Activated CD8-positive, alpha-beta memory T cell treated with anti-CD3 and anti-CD28 coated beads, Interleukin-2, amount 10 ng/mL, durations not matched to agents 7 days and 5 days (primary cell): ENCODE measurements around the gene PODNL1. TPM values are rescaled to one million over a fixed set of nuclear protein-coding genes. Genes with fewer than 3 reads are reported as not detected.
A peak's percentile ranks its signal among the peaks of the same experiment; 100 is the strongest.

ENCODE experiments used
- ATAC-seq: fragments of 150-1000 bp; cut with Tn5 transposase; one replicate; pipeline ENCODE4 v1.10.0; 2021; ENCODE audit warnings: moderate library complexity
- CTCF ChIA-PET: fragments of 350-600 bp; sonication (Branson Sonifier 250); formaldehyde crosslinking; loops from one replicate; lab custom pipeline; 2021; ENCODE audit warnings: antibody characterized with exemption; lab: Charles Lee
- DNase-seq: peaks from one replicate; pipeline ENCODE4 v3.0.0-alpha.2; 2020
- H3K27ac Mint-ChIP-seq: one replicate; pipeline ENCODE4 v1.8.0; 2021; ENCODE audit warnings: mild to moderate bottlenecking, mixed read lengths
- H3K27me3 Mint-ChIP-seq: one replicate; pipeline ENCODE4 v1.8.0; 2021; ENCODE audit warnings: mixed read lengths
- H3K36me3 Mint-ChIP-seq: one replicate; pipeline ENCODE4 v1.8.0; 2021; ENCODE audit warnings: mild to moderate bottlenecking, mixed read lengths
- H3K4me1 Mint-ChIP-seq: one replicate; pipeline ENCODE4 v1.8.0; 2021; ENCODE audit warnings: mixed read lengths
- H3K4me3 Mint-ChIP-seq: one replicate; pipeline ENCODE4 v1.8.0; 2021; ENCODE audit warnings: mild to moderate bottlenecking, moderate library complexity, mixed read lengths
- H3K9me3 Mint-ChIP-seq: one replicate; pipeline ENCODE4 v1.8.0; 2022; ENCODE audit warnings: low read depth, mixed read lengths
- total RNA-seq, 2 experiments: library from RNA; stranded (reverse); gene quantifications; one replicate each; pipeline ENCODE4 v1.2.3, GENCODE V29; 2021

The PODNL1 gene
- total RNA-seq, 2 experiments from 2014 or later, result 0.29 to 0.47 TPM

DNA sequence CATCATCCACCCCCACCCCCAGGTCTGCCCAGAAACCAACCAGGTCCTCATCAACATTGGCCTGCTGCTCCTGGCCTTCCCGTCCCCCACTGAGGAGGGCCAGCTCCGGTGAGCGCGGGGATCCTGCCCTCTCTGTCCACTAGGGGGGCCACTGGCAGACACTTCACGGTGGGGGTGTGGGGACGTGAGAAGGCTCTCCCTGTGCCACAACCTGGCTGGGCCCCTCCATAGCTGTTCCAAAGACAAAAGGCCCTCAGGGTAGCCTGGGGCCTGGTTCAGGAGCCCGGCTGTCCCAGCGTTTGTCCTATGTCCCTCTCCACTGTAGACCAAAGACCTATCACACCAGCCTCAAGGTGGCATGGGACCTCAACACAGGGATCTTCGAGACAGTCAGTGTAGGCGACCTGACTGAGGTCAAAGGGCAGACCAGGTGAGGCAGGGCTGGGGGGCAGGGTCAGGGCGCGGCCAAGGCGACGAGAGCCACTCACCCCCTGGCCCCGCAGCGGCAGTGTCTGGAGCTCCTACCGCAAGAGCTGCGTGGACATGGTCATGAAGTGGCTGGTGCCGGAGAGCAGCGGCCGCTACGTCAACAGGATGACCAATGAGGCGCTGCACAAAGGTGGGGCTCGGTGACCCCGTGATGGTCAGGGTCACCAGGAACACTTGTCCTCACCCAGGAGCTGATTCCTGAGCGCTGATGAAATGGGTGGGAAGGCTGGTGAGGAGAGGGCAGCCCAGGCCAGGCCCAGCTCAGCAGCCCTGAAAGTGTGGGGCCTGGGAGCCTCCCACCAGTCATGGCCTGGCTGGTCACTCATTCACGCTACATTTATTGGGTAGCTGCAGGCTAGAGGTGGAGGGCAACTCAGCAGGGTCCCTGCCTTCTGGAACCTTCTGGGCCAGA lies 22.0 kb upstream of the PODNL1 start:
- DNase-seq (no peak), ATAC-seq (peak; percentile 55)
- CTCF ChIA-PET, result interaction anchor here (0.6 to 1.6 kb wide), 2 partner anchors 51 to 71 kb away, joined by 4 to 5 read pairs; partner anchors contain the start of gene IL27RA
- H3K4me1 Mint-ChIP-seq, result peaks cover 2% of the 10 kb centered on the region
- H3K9me3 Mint-ChIP-seq, result no peaks in the 10 kb centered on the region
- H3K27me3 Mint-ChIP-seq, result no peaks in the 10 kb centered on the region
- H3K27ac Mint-ChIP-seq, result no peak overlapping the region
- no peak overlapping the region for H3K4me3 Mint-ChIP-seq
- peaks cover 19% of the 10 kb centered on the region for H3K36me3 Mint-ChIP-seq

GRCh38 chr19:13959141-13959961 lies 21.1 kb upstream of the PODNL1 start:
- H3K27me3 Mint-ChIP-seq, result no peaks in the 10 kb centered on the region
- H3K9me3 Mint-ChIP-seq, result no peaks in the 10 kb centered on the region
- H3K4me1 Mint-ChIP-seq, result peaks cover 6% of the 10 kb centered on the region
- H3K4me3 Mint-ChIP-seq, result no peak overlapping the region
- DNase-seq, result no peak
- H3K36me3 Mint-ChIP-seq, result peaks cover 22% of the 10 kb centered on the region
- ATAC-seq, result no peak
- CTCF ChIA-PET, result interaction anchor here (0.6 to 1.6 kb wide), 2 partner anchors 51 to 72 kb away, joined by 4 to 5 read pairs; partner anchors contain the start of gene IL27RA
- H3K27ac Mint-ChIP-seq, result no peak overlapping the region

DNA sequence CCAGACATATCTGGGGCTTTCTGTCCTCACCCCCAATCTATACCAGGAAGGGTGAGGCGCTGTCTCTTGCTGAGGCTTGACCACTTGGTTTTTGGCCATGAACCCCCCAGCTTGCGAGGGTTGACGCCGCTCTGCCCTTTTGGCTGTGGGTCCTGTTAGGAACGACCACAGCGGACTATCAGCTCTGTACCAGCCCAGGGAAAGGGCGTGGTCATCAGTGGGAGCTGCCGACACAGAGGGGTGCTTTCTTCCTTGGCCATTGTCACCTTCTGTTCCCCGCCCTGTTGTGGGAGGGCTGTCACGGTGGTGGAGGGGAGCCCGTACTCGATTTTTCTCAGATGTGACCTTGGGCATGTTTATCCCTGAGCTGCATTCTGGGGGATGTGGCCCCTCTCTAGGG lies 19.8 kb upstream of the PODNL1 start:
- CTCF ChIA-PET, result no interaction called here
- H3K4me1 Mint-ChIP-seq, result peaks cover 17% of the 10 kb centered on the region
- no peak overlapping the region for H3K4me3 Mint-ChIP-seq
- DNase-seq (no peak), ATAC-seq (no peak)
- peaks cover 22% of the 10 kb centered on the region for H3K36me3 Mint-ChIP-seq
- H3K27me3 Mint-ChIP-seq, result no peaks in the 10 kb centered on the region
- no peak overlapping the region for H3K27ac Mint-ChIP-seq
- H3K9me3 Mint-ChIP-seq, result no peaks in the 10 kb centered on the region

GRCh38 chr19:13957051-13957450 lies 18.8 kb upstream of the PODNL1 start:
- CTCF ChIA-PET, result interaction anchor here (1.2 kb wide), 1 partner anchor 16 kb away, joined by 3 read pairs; no protein-coding TSS in a partner anchor
- no peaks in the 10 kb centered on the region for H3K27me3 Mint-ChIP-seq
- H3K27ac Mint-ChIP-seq, result no peak overlapping the region
- no peak for ATAC-seq
- H3K36me3 Mint-ChIP-seq, result peaks cover 22% of the 10 kb centered on the region
- peaks cover 17% of the 10 kb centered on the region for H3K4me1 Mint-ChIP-seq
- DNase-seq, result no peak
- H3K4me3 Mint-ChIP-seq, result no peak overlapping the region
- H3K9me3 Mint-ChIP-seq, result no peaks in the 10 kb centered on the region

- Mint-ChIP-seq H3K9me3 (no peaks in the 10 kb centered on the region), H3K36me3 (peaks cover 18% of the 10 kb centered on the region), H3K27ac (no peak overlapping the region), H3K4me3 (no peak overlapping the region), H3K4me1 (peaks cover 23% of the 10 kb centered on the region), H3K27me3 (no peaks in the 10 kb centered on the region)
- ATAC-seq (no peak), DNase-seq (no peak)
- CTCF ChIA-PET, result interaction anchor here (0.6 to 1.2 kb wide), 2 partner anchors 16 to 119 kb away, joined by 3 read pairs; no protein-coding TSS in a partner anchor
Measured at GRCh38 chr19:13956365-13956744, 18.1 kb upstream of the PODNL1 start.

- CTCF ChIA-PET, result interaction anchor here (0.6 to 1.2 kb wide), 3 partner anchors 17 to 119 kb away, joined by 3 read pairs; no protein-coding TSS in a partner anchor
- Mint-ChIP-seq H3K27ac (no peak overlapping the region), H3K27me3 (no peaks in the 10 kb centered on the region), H3K4me1 (peaks cover 23% of the 10 kb centered on the region), H3K9me3 (no peaks in the 10 kb centered on the region), H3K36me3 (peaks cover 17% of the 10 kb centered on the region), H3K4me3 (no peak overlapping the region)
- DNase-seq (no peak), ATAC-seq (no peak)
Measured at GRCh38 chr19:13955662-13956364, 17.6 kb upstream of the PODNL1 start.

DNA sequence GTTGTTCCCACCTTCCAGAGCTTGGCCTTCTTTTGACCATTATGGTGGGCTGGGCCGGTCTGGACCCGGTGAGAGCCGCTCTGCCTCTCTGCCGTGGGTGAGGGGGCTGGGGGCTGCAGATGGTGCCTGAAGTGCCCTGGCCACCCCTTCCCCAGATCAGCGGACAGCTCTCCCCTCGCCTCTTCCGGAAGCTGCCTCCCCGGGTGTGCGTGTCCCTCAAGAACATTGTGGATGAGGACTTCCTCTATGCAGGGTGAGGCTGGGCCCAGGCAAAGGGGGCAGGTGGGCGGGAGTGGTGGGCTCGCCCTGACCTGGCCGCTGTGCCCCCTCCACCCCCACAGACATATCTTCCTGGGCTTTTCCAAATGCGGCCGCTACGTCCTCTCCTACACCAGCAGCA lies 16.0 kb upstream of the PODNL1 start:
- Mint-ChIP-seq H3K36me3 (peaks cover 14% of the 10 kb centered on the region), H3K4me1 (peaks cover 23% of the 10 kb centered on the region), H3K27ac (no peak overlapping the region), H3K4me3 (peak overlapping the region; percentile 92), H3K27me3 (no peaks in the 10 kb centered on the region), H3K9me3 (no peaks in the 10 kb centered on the region)
- ATAC-seq (no peak), DNase-seq (no peak)
- CTCF ChIA-PET, result interaction anchor here (1.1 to 3.8 kb wide), 3 partner anchors 73 to 105 kb away, joined by 7 to 25 read pairs (median 10); no protein-coding TSS in a partner anchor

DNA sequence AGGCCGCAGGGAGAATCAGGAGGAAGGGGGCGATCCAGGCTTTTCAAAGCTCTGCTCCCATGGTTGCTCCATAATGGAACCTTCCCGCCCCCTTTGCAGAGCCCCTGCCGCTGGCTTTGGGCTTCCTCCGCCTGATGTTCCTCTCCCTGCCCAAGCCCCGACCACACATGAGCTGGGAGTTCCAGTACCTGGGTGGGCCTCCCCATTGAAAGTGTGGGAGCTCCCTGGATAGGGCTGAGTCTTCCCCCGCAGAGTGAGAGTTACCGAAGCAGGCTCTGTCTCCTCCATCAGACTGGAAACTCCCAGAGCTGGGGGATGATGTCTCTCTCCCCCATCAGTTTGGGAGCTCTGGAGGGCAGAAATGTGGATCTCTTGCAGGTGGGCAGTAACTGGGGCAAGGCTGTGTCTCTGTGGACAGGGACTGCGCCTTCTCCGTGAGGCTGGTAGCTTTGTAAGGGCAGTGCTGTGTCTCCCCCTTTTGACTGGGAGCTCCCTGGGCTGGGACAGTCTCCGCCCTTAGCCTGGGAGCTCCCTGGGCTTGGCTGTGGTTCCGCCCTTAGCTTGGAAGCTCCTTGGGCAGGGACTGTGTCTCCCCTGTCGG lies 14.8 kb upstream of the PODNL1 start:
- Mint-ChIP-seq H3K27ac (peak overlapping the region; percentile 75), H3K9me3 (no peaks in the 10 kb centered on the region), H3K27me3 (no peaks in the 10 kb centered on the region), H3K4me3 (peak overlapping the region; percentile 92), H3K36me3 (peaks cover 14% of the 10 kb centered on the region), H3K4me1 (peaks cover 23% of the 10 kb centered on the region)
- ATAC-seq (no peak), DNase-seq (peak; percentile 48)
- CTCF ChIA-PET, result interaction anchor here (0.8 to 3.8 kb wide), 14 partner anchors 25 to 395 kb away, joined by 3 to 25 read pairs (median 6); partner anchors contain the start of genes IL27RA and MISP3

DNA sequence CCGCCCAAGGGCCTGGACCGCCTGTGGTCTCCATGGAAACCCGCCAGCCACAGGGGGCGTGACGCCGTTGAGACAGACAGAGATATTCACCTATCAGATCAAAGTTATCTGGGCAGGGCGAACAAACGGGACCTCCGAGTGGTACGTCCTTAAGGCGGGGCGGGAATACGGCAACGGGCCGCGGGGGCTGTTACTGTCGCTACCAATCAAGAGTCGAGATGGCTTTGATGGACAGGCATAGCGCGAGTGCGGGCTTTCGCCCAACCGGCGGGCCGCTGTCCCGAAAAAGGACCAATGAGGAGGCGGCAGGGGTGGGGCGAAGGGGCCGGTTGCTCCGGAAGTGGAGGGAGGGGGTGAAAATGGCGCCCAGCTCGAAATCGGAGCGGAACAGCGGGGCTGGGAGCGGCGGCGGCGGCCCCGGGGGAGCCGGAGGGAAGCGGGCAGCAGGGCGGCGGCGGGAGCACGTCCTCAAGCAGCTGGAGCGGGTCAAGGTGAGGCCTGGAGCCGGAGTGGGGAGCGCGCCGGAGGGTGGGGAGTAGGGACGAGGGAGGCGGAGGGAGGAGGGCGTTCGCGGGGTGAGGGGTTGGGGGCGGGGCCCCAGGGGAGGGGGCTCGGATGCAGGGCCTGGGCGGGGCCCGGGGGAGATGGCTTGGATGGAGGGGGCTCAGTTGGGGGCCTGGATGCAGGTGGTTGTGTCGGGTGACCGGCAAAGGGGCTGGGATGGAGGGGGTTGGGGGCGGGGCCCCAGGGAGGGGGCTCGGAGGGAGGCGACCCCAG lies 14.1 kb upstream of the PODNL1 start, which contains the start of gene DCAF15:
Gene DCAF15, plus strand, starts transcription at position 356 of the 777 bp plus-strand sequence. Its CDS starts 4 bp downstream, at position 360.
- DNase-seq, result peak; percentile 100
- peak within 1 kb of the TSS; percentile 81 for H3K27ac Mint-ChIP-seq
- H3K4me1 Mint-ChIP-seq, result peaks cover 23% of the 10 kb centered on the region
- ATAC-seq, result peak; percentile 99
- H3K27me3 Mint-ChIP-seq, result no peaks in the 10 kb centered on the region
- H3K36me3 Mint-ChIP-seq, result peaks cover 14% of the 10 kb centered on the region
- CTCF ChIA-PET, result interaction anchor here (0.6 to 3.8 kb wide), 16 partner anchors 26 to 781 kb away, joined by 3 to 25 read pairs (median 4); partner anchors contain the start of genes IL27RA and MISP3
- H3K9me3 Mint-ChIP-seq, result no peaks in the 10 kb centered on the region
- peak within 1 kb of the TSS; percentile 92 for H3K4me3 Mint-ChIP-seq

- Mint-ChIP-seq H3K4me1 (peaks cover 23% of the 10 kb centered on the region), H3K4me3 (peak overlapping the region; percentile 92), H3K27ac (peak overlapping the region; percentile 81), H3K27me3 (no peaks in the 10 kb centered on the region), H3K9me3 (no peaks in the 10 kb centered on the region), H3K36me3 (peaks cover 12% of the 10 kb centered on the region)
- DNase-seq (no peak), ATAC-seq (peak; percentile 5)
- CTCF ChIA-PET, result interaction anchor here (0.6 to 3.8 kb wide), 11 partner anchors 30 to 781 kb away, joined by 3 to 25 read pairs (median 3); partner anchors contain the start of gene IL27RA
Measured at GRCh38 chr19:13951799-13952153, 13.6 kb upstream of the PODNL1 start.

- peaks cover 8% of the 10 kb centered on the region for H3K36me3 Mint-ChIP-seq
- no peaks in the 10 kb centered on the region for H3K9me3 Mint-ChIP-seq
- H3K4me3 Mint-ChIP-seq, result no peak overlapping the region
- H3K27me3 Mint-ChIP-seq, result no peaks in the 10 kb centered on the region
- ATAC-seq (no peak), DNase-seq (no peak)
- peaks cover 23% of the 10 kb centered on the region for H3K4me1 Mint-ChIP-seq
- H3K27ac Mint-ChIP-seq, result no peak overlapping the region
- CTCF ChIA-PET, result interaction anchor here (0.5 to 1.6 kb wide), 3 partner anchors 60 to 369 kb away, joined by 3 read pairs; no protein-coding TSS in a partner anchor
Measured at GRCh38 chr19:13951043-13951442, 12.8 kb upstream of the PODNL1 start.
